ENCODE results near the gene PDCD11.

Gene PDCD11

DNA sequence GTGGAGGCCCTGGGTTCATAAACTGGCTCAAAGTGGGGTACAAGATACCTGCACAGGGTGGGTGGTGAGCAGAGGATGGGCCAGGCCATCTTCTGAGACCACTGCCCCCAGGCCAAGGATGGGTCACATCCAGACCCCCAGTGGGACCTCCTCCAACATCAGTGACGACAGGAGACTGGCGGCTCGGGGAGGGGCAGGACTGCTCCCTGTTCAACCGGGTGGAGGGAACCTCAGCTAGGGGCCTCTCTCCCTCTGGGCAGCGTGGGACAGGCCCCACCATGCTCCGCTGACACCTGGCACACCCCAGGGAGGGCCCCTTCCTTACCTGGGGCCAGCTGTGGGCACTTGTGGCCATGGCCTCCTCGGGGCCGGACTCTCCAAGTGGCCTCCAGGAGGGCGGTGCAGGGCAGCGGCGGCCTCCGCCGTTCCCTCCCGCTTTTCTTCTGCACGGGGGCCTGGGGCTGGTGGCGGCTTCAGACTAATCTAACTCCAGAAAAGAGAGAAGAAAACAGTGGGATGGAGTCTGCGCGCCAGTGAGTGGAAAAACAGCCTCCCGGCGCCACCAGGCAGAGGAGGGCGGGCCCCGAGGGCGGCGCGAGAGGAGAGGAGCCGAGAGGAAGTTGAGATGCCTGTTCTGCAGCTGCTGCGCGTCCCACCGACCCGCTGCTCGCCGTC is 55.5 kb downstream of the PDCD11 start, which contains the start of gene CALHM2 (continued):
- TF ChIP-seq, protein P1, sequence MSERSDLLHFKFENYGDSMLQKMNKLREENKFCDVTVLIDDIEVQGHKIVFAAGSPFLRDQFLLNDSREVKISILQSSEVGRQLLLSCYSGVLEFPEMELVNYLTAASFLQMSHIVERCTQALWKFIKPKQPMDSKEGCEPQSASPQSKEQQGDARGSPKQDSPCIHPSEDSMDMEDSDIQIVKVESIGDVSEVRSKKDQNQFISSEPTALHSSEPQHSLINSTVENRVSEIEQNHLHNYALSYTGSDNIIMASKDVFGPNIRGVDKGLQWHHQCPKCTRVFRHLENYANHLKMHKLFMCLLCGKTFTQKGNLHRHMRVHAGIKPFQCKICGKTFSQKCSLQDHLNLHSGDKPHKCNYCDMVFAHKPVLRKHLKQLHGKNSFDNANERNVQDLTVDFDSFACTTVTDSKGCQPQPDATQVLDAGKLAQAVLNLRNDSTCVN (tag by site-specific recombination; optimal IDR thresholded peaks at IDR 0.05): no peak
- TF ChIP-seq ZNF174 (tag by site-specific recombination; IDR thresholded peaks at IDR 0.05): no peak

DNA sequence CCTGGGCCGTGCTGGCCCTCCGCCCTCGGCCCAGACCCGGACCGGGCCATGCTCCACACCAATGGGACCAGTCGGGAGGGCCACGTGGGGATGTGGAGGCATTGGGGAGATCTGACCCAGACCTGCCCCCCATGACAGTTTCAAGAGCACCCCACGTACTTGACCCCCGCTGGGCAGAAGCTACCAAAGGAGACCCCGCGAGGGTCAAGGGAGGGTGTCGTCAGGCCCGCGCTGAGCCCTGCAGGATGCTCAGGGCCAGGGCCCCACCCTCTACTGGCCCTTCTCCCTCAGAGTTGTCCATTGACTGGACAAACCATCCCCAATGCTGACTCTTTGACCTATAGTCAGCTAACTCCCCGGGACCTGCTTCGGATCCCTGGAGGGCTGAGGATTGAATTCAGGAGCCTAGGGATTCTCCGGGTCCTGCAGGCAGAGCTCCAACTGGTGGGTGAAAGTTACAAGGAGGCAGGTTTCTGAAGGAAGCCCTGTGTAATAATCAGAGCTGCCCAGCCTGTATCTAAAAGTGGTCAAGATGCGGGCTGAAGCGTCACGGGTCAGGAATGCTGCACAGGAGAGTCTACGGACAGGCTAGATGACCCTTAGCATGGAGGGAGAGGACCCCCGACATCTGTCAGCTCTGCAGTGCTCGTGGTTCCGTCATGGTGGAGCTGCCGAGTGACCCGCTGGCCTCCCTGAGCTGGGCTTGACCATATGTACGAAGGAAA is 56.2 kb downstream of the PDCD11 start:
- CTCF ChIA-PET: interaction anchor here (1.0 kb wide), 1 partner anchor 33 kb away, joined by 3 read pairs; no protein-coding TSS in a partner anchor
- Histone ChIP-seq H3K36me3 (ENCODE audit: control insufficient read depth in 2 of 2, insufficient read depth in 1 of 2, low read length in 2 of 2) (peaks cover 5 to 25% of the 10 kb centered on the region in 2 experiments; a peak in 2 of 3 replicates), H3K9me3 (ENCODE audit: control insufficient read depth, insufficient read depth, low read depth, low read length) (no peaks in the 10 kb centered on the region), H3K4me1 (ENCODE audit: control insufficient read depth, insufficient read depth, low read length) (peaks cover 9% of the 10 kb centered on the region), H3K27ac (ENCODE audit: extremely low read depth, low read depth, low read length) (peak overlapping the region; percentile 77; the same call in 1 of the 2 replicates), H3K4me3 (ENCODE audit: low read depth, low read length) (peak overlapping the region; percentile 60)
- POLR2A ChIA-PET: interaction anchor here (1.5 to 1.9 kb wide), 2 partner anchors 13 to 85 kb away, joined by 3 to 5 read pairs; partner anchors contain the start of gene TAF5
- no peak for TF ChIP-seq ZNF843 (tag by site-specific recombination; IDR thresholded peaks at IDR 0.05)
- TF ChIP-seq, protein P2, sequence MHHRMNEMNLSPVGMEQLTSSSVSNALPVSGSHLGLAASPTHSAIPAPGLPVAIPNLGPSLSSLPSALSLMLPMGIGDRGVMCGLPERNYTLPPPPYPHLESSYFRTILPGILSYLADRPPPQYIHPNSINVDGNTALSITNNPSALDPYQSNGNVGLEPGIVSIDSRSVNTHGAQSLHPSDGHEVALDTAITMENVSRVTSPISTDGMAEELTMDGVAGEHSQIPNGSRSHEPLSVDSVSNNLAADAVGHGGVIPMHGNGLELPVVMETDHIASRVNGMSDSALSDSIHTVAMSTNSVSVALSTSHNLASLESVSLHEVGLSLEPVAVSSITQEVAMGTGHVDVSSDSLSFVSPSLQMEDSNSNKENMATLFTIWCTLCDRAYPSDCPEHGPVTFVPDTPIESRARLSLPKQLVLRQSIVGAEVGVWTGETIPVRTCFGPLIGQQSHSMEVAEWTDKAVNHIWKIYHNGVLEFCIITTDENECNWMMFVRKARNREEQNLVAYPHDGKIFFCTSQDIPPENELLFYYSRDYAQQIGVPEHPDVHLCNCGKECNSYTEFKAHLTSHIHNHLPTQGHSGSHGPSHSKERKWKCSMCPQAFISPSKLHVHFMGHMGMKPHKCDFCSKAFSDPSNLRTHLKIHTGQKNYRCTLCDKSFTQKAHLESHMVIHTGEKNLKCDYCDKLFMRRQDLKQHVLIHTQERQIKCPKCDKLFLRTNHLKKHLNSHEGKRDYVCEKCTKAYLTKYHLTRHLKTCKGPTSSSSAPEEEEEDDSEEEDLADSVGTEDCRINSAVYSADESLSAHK (tag by site-specific recombination; IDR thresholded peaks at IDR 0.05): peak; percentile 87
- TF ChIP-seq ZBTB17 (tag by site-specific recombination; IDR thresholded peaks at IDR 0.05): no peak
- TF ChIP-seq, protein P3, sequence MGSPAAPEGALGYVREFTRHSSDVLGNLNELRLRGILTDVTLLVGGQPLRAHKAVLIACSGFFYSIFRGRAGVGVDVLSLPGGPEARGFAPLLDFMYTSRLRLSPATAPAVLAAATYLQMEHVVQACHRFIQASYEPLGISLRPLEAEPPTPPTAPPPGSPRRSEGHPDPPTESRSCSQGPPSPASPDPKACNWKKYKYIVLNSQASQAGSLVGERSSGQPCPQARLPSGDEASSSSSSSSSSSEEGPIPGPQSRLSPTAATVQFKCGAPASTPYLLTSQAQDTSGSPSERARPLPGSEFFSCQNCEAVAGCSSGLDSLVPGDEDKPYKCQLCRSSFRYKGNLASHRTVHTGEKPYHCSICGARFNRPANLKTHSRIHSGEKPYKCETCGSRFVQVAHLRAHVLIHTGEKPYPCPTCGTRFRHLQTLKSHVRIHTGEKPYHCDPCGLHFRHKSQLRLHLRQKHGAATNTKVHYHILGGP (tag by site-specific recombination; IDR thresholded peaks at IDR 0.05): no peak
- TF ChIP-seq GLIS2 (tag by site-specific recombination; IDR thresholded peaks at IDR 0.05): peak; percentile 20; the same call in 1 of the 2 replicates
- TF ChIP-seq, protein P4, sequence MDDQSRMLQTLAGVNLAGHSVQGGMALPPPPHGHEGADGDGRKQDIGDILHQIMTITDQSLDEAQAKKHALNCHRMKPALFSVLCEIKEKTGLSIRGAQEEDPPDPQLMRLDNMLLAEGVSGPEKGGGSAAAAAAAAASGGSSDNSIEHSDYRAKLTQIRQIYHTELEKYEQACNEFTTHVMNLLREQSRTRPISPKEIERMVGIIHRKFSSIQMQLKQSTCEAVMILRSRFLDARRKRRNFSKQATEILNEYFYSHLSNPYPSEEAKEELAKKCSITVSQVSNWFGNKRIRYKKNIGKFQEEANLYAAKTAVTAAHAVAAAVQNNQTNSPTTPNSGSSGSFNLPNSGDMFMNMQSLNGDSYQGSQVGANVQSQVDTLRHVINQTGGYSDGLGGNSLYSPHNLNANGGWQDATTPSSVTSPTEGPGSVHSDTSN (CRISPR knock-in tag; IDR thresholded peaks at IDR 0.05): 0 out of 2 replicates have a peak, but pooled peaks have one; percentile 23
- TF ChIP-seq, protein P5, sequence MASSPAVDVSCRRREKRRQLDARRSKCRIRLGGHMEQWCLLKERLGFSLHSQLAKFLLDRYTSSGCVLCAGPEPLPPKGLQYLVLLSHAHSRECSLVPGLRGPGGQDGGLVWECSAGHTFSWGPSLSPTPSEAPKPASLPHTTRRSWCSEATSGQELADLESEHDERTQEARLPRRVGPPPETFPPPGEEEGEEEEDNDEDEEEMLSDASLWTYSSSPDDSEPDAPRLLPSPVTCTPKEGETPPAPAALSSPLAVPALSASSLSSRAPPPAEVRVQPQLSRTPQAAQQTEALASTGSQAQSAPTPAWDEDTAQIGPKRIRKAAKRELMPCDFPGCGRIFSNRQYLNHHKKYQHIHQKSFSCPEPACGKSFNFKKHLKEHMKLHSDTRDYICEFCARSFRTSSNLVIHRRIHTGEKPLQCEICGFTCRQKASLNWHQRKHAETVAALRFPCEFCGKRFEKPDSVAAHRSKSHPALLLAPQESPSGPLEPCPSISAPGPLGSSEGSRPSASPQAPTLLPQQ (tag by site-specific recombination; IDR thresholded peaks at IDR 0.05): no peak
- TF ChIP-seq ZNF292 (tag by site-specific recombination; IDR thresholded peaks at IDR 0.05; ENCODE audit: borderline replicate concordance, low read depth): no peak
- TF ChIP-seq, protein P6, sequence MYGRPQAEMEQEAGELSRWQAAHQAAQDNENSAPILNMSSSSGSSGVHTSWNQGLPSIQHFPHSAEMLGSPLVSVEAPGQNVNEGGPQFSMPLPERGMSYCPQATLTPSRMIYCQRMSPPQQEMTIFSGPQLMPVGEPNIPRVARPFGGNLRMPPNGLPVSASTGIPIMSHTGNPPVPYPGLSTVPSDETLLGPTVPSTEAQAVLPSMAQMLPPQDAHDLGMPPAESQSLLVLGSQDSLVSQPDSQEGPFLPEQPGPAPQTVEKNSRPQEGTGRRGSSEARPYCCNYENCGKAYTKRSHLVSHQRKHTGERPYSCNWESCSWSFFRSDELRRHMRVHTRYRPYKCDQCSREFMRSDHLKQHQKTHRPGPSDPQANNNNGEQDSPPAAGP (tag by site-specific recombination; IDR thresholded peaks at IDR 0.05): no peak
